Mucosa of descending colon (tissue), 3 donors: ENCODE data around the gene RARA. TPM values are rescaled to one million over a fixed set of nuclear protein-coding genes. Genes with fewer than 3 reads are reported as not detected.

Experiments
- ATAC-seq: fragments of 200-7000 bp; cut with Tn5 transposase; one replicate; pipeline ENCODE4 v1.9.1; 2020; ENCODE audit warnings: mild to moderate bottlenecking, moderate library complexity
- DNase-seq, 3 donors: peaks; one replicate each; pipeline ENCODE4 v3.0.0-alpha.2; 2020
- H3K36me3 ChIP-seq: fragments of 200-600 bp; one replicate; pipeline ENCODE4 v1.8.0; 2021; ENCODE audit warnings: low read depth, mild to moderate bottlenecking
- H3K4me1 ChIP-seq: fragments of 200-600 bp; one replicate; pipeline ENCODE4 v1.8.0; 2021; ENCODE audit warnings: low read depth, mild to moderate bottlenecking
- H3K4me3 ChIP-seq: fragments of 200-600 bp; one replicate; pipeline ENCODE4 v1.8.0; 2021; ENCODE audit warnings: mild to moderate bottlenecking
- H3K9me3 ChIP-seq: fragments of 200-600 bp; one replicate; pipeline ENCODE4 v1.8.0; 2021; ENCODE audit warnings: mild to moderate bottlenecking
- CTCF ChIP-seq: fragments of 200-600 bp; IDR thresholded peaks from one replicate; pipeline ENCODE4 v1.8.0; 2022; ENCODE audit warnings: antibody characterized with exemption, mild to moderate bottlenecking
- intact Hi-C, 2 donors: fragments of 100-400 bp; cut with DNase I in 1 of 2; cut with micrococcal nuclease in 1 of 2; formaldehyde crosslinking; loops; one replicate each; pipeline versions ENCODE4 v1.11.0 to v1.11.1; 2022; cut with DNase I, micrococcal nuclease
- total RNA-seq, 3 donors: library from RNA; stranded (reverse); fragmentation: NEBNext Ultra II Directional in 2 of 3; extraction: Animal tissue kit (Norgen Biotek cat#: 25700) in 2 of 3; gene quantifications; one replicate each; pipeline versions ENCODE4 v1.2.1 to v1.2.4, GENCODE V29; 2021 to 2023
- donor health status: DM: no; HTN: no; CAD: no; lungs with moderate emphysema.
- donor health status: DM: no; HTN: no; CAD: no.
- donor health status: DM: no; HTN: yes; CAD: no.

Gene RARA
- total RNA-seq, 3 donors from 2014 or later: 42.2 to 51.2 (median 49.6) TPM

- peaks cover 73% of the 10 kb centered on the region for H3K4me1 ChIP-seq
Measured at GRCh38 chr17:40326832-40327199, 17.8 kb downstream of the RARA start.

GRCh38 chr17:40327244-40327729 is 18.3 kb downstream of the RARA start:
- Histone ChIP-seq H3K9me3 (no peaks in the 10 kb centered on the region), H3K4me1 (peaks cover 78% of the 10 kb centered on the region), H3K4me3 (no peak overlapping the region), H3K36me3 (no peaks in the 10 kb centered on the region)
- no peak for ATAC-seq
- intact Hi-C loops: no loop called here
- no peak for TF ChIP-seq CTCF
- DNase-seq: peak in 1 of 3 donors; percentile 43

More at GRCh38 chr17:40326832-40327199, 17.8 kb downstream of the RARA start:
- no peaks in the 10 kb centered on the region for H3K36me3 ChIP-seq
- no peaks in the 10 kb centered on the region for H3K9me3 ChIP-seq
- peak in 1 of 3 donors; percentile 44 for DNase-seq
- TF ChIP-seq CTCF: no peak
- intact Hi-C loops: no loop called here
- H3K4me3 ChIP-seq: no peak overlapping the region
- peak; percentile 1 for ATAC-seq

GRCh38 chr17:40327735-40328385 is 18.9 kb downstream of the RARA start:
- no peak for TF ChIP-seq CTCF
- DNase-seq: peak in 1 of 3 donors; percentile 61
- H3K36me3 ChIP-seq: no peaks in the 10 kb centered on the region
- no peak for ATAC-seq
- no peak overlapping the region for H3K4me3 ChIP-seq
- H3K4me1 ChIP-seq: peaks cover 80% of the 10 kb centered on the region
- intact Hi-C loops: no loop called here
- no peaks in the 10 kb centered on the region for H3K9me3 ChIP-seq

- no peak for DNase-seq
- intact Hi-C loops: no loop called here
- Histone ChIP-seq H3K9me3 (no peaks in the 10 kb centered on the region), H3K4me3 (no peak overlapping the region), H3K4me1 (peaks cover 75% of the 10 kb centered on the region), H3K36me3 (no peaks in the 10 kb centered on the region)
- TF ChIP-seq CTCF: no peak
- no peak for ATAC-seq
Measured at GRCh38 chr17:40328386-40328766, 19.4 kb downstream of the RARA start.

GRCh38 chr17:40329839-40330794 is 21.1 kb downstream of the RARA start:
- peak; percentile 29 for ATAC-seq
- DNase-seq: peak in 2 of 3 donors; percentile 55 to 65
- H3K4me3 ChIP-seq: no peak overlapping the region

More at GRCh38 chr17:40329839-40330794, 21.1 kb downstream of the RARA start:
- H3K9me3 ChIP-seq: no peaks in the 10 kb centered on the region
- no peaks in the 10 kb centered on the region for H3K36me3 ChIP-seq
- peaks cover 75% of the 10 kb centered on the region for H3K4me1 ChIP-seq
- intact Hi-C loops: no loop called here
- TF ChIP-seq CTCF: no peak
